Endothelial cell of umbilical vein (primary cell): Measurements from ENCODE around the gene FXR1. TPM values are rescaled to one million over a fixed set of nuclear protein-coding genes. Genes with fewer than 3 reads are reported as not detected.

Experiments used
- BruUV-seq: library from RNA; stranded (reverse); fragments of 400-500 nt; replicated peaks from 2 replicates; lab custom pipeline; 2021; lab: Mats Ljungman, UMichigan
- CTCF ChIA-PET: fragments of 300-600, 350-600 bp; sonication (Branson Sonifier 250); formaldehyde crosslinking; loops from one replicate; lab custom pipeline; 2021; ENCODE audit warnings: antibody characterized with exemption, inconsistent platforms; lab: Charles Lee
- POLR2A ChIA-PET: fragments of 300-600, 350-600 bp; sonication (Branson Sonifier 250); formaldehyde crosslinking; loops from one replicate; lab custom pipeline; 2021; ENCODE audit warnings: antibody characterized with exemption, inconsistent platforms; lab: Charles Lee
- DNase-seq: peaks from one replicate; pipeline ENCODE4 v3.0.0-alpha.2; 2011; ENCODE audit warnings: low read depth, low spot score
- FAIRE-seq: peaks from 2 replicates; lab custom pipeline; 2011; peaks lifted over from hg19 to GRCh38; lab: Jason Lieb, UNC
- H2AFZ ChIP-seq: 2 replicates; pipeline ENCODE4 v1.6.0; 2012; ENCODE audit warnings: low read depth, low read length, control low read depth, inconsistent platforms
- H3K27ac ChIP-seq: 2 replicates; pipeline ENCODE4 v1.5.1; 2011; ENCODE audit warnings: low read depth, mild to moderate bottlenecking, control low read depth, low read length, moderate library complexity; ENCODE audit not compliant: insufficient read depth
- H3K27me3 ChIP-seq, 2 experiments: 2 replicates each; pipeline versions ENCODE4 v1.6.0 to v1.6.1; 2011; ENCODE audit warnings: low read length in 2 of 2, mixed read lengths in 1 of 2; ENCODE audit not compliant: control insufficient read depth in 2 of 2, insufficient read depth in 2 of 2
- H3K36me3 ChIP-seq, 2 experiments: 2 replicates in 1 of 2; 3 replicates in 1 of 2; pipeline ENCODE4 v1.5.1; 2011; ENCODE audit warnings: low read length in 2 of 2, mild to moderate bottlenecking in 1 of 2, moderate library complexity in 1 of 2; ENCODE audit not compliant: control insufficient read depth in 2 of 2, insufficient read depth in 2 of 2; ENCODE audit errors: extremely low read depth in 1 of 2
- H3K4me1 ChIP-seq: 3 replicates; pipeline ENCODE4 v1.5.1; 2011; ENCODE audit warnings: mild to moderate bottlenecking, low read length; ENCODE audit not compliant: control insufficient read depth, insufficient read depth; ENCODE audit errors: extremely low read depth
- H3K4me2 ChIP-seq: 2 replicates; pipeline ENCODE4 v1.6.1; 2011; ENCODE audit warnings: low read length, control low read depth, mixed read lengths; ENCODE audit not compliant: insufficient read depth
- H3K4me3 ChIP-seq, 3 experiments: fragments of 200-600 bp in 1 of 3; sonication (generic), shearing (Covaris generic) in 1 of 3; replicated peaks in 1 of 3; 2 replicates each; pipeline ENCODE4 v1.5.1; 2011 to 2016; ENCODE audit warnings: control low read depth in 3 of 3, low read length in 3 of 3, mild to moderate bottlenecking in 2 of 3, inconsistent platforms in 1 of 3, low read depth in 1 of 3, moderate library complexity in 1 of 3; ENCODE audit not compliant: insufficient read depth in 1 of 3
- H3K79me2 ChIP-seq: 2 replicates; pipeline ENCODE4 v1.6.0; 2012; ENCODE audit warnings: low read length, inconsistent platforms; ENCODE audit not compliant: control insufficient read depth, insufficient read depth
- H3K9ac ChIP-seq: replicated peaks from 2 replicates; pipeline ENCODE3; 2011; ENCODE audit warnings: low read length, control low read depth; ENCODE audit not compliant: insufficient read depth; ENCODE audit errors: extremely low read depth
- H3K9me1 ChIP-seq: replicated peaks from 3 replicates; pipeline ENCODE4 v1.6.0; 2011; ENCODE audit warnings: mild to moderate bottlenecking, low read length; ENCODE audit not compliant: control insufficient read depth, insufficient read depth; ENCODE audit errors: extremely low read depth
- H3K9me3 ChIP-seq: replicated peaks from 2 replicates; pipeline ENCODE4 v1.5.1; 2012; ENCODE audit warnings: low read length, inconsistent platforms; ENCODE audit not compliant: control insufficient read depth, insufficient read depth
- H4K20me1 ChIP-seq: replicated peaks from 2 replicates; pipeline ENCODE3; 2011; ENCODE audit warnings: mild to moderate bottlenecking, low read length; ENCODE audit not compliant: control insufficient read depth, insufficient read depth; ENCODE audit errors: extremely low read depth
- CTCF ChIP-seq, 2 donors: IDR thresholded peaks; 1 replicate in 1 of 2; 2 replicates in 1 of 2; pipeline ENCODE4 v1.5.1; 2011; ENCODE audit warnings: low read length in 2 of 2, mild to moderate bottlenecking in 2 of 2, moderate library complexity in 2 of 2, control low read depth in 1 of 2, inconsistent platforms in 1 of 2, low read depth in 1 of 2; ENCODE audit not compliant: insufficient read depth in 1 of 2; ENCODE audit errors: extremely low read depth in 1 of 2
- EZH2 ChIP-seq: IDR thresholded peaks from 2 replicates; pipeline ENCODE4 v1.6.1; 2012; ENCODE audit warnings: borderline replicate concordance, low read depth, mild to moderate bottlenecking, moderate library complexity, low read length, inconsistent platforms; ENCODE audit not compliant: severe bottlenecking
- FOS ChIP-seq: IDR thresholded peaks from 2 replicates; pipeline ENCODE4 v1.6.1; 2011; ENCODE audit warnings: mild to moderate bottlenecking, low read length, moderate library complexity, borderline replicate concordance; ENCODE audit not compliant: insufficient read depth
- GATA2 ChIP-seq: IDR thresholded peaks from 2 replicates; pipeline ENCODE4 v1.7.0; 2011; ENCODE audit warnings: low read depth, mild to moderate bottlenecking, moderate library complexity, mixed read lengths, low read length; ENCODE audit not compliant: insufficient read length, insufficient read depth
- JUN ChIP-seq: IDR thresholded peaks from 2 replicates; pipeline ENCODE4 v1.6.1; 2011; ENCODE audit warnings: borderline replicate concordance, low read depth; ENCODE audit not compliant: insufficient read length, insufficient read depth
- MAX ChIP-seq: IDR thresholded peaks from 2 replicates; pipeline ENCODE4 v1.6.1; 2011; ENCODE audit not compliant: insufficient read depth, insufficient read length
- MYC ChIP-seq: IDR thresholded peaks from one replicate; pipeline ENCODE4 v1.6.1; 2011; ENCODE audit warnings: mild to moderate bottlenecking, low read depth, low read length
- POLR2A ChIP-seq: IDR thresholded peaks from 2 replicates; pipeline ENCODE4 v1.6.1; 2012; ENCODE audit warnings: low read depth, mild to moderate bottlenecking, control low read depth, low read length
- POLR2AphosphoS5 ChIP-seq: IDR thresholded peaks from 2 replicates; pipeline ENCODE4 v1.6.1; 2012; ENCODE audit warnings: low read depth, mild to moderate bottlenecking, control low read depth, low read length, moderate library complexity; ENCODE audit not compliant: insufficient read depth
- dilution Hi-C: fragments of 300-500 bp; cut with MboI; formaldehyde crosslinking; loops from one replicate; pipeline ENCODE4 v1.15.0; 2019; ENCODE audit warnings: low sequenced_read_pairs; ENCODE audit not compliant: extremely low pct_ligation_motif_present
- intact Hi-C: fragments of 100-400 bp; cut with micrococcal nuclease; formaldehyde crosslinking; loops from one replicate; pipeline ENCODE4 v1.10.0; 2022
- polyA plus RNA-seq, 4 experiments: library from polyadenylated mRNA; depleted of rRNA in 3 of 4; stranded (reverse) in 3 of 4; unstranded in 1 of 4; fragments of >200 nt; gene quantifications; 2 replicates each; pipeline versions ENCODE4 v1.2.1 to v1.2.3, GENCODE V29; 2011 to 2012; ENCODE audit warnings: missing spikeins in 1 of 4
- total RNA-seq: library from RNA; stranded (reverse); gene quantifications from 2 replicates; pipeline ENCODE4 v1.2.3, GENCODE V29; 2021

The FXR1 gene
- total and polyA plus RNA-seq, 2 donors (not counting 3 experiments of a cell fraction or from before 2014, with no cell fraction given): 87.3 to 186 TPM

- ChIA-PET POLR2A (no interaction called here), CTCF (no interaction called here)
- Histone ChIP-seq H3K9ac (no peak overlapping the region), H4K20me1 (peaks cover 28% of the 10 kb centered on the region), H3K27me3 (no peaks in the 10 kb centered on the region), H3K4me2 (no peak overlapping the region), H3K27ac (no peak overlapping the region), H2AFZ (no peak overlapping the region), H3K79me2 (peaks cover 99% of the 10 kb centered on the region), H3K4me1 (peaks cover 13% of the 10 kb centered on the region), H3K9me3 (no peaks in the 10 kb centered on the region), H3K4me3 (no peak overlapping the region), H3K36me3 (peaks cover 0 to 3% of the 10 kb centered on the region in 2 experiments), H3K9me1 (peaks cover 2% of the 10 kb centered on the region)
- FAIRE-seq: no peak
- intact Hi-C loops (no loop called here), dilution Hi-C loops (no loop called here)
- BruUV-seq: no TSS peak
- no peak for DNase-seq
- TF ChIP-seq POLR2AphosphoS5: no peak
These were observed 6.1 kb downstream of the FXR1 start for GRCh38 chr3:180918542-180918941.

- peaks cover 21% of the 10 kb centered on the region for H4K20me1 ChIP-seq
- POLR2A ChIA-PET: interaction anchor here (0.8 kb wide), 1 partner anchor 10 kb away, joined by 5 read pairs; the partner anchor contains the start of gene FXR1
- no peaks in the 10 kb centered on the region for H3K36me3 ChIP-seq
- intact Hi-C loops: no loop called here
- H3K9ac ChIP-seq: no peak overlapping the region
- no peak for TF ChIP-seq EZH2
- TF ChIP-seq MYC: no peak
- no peak for TF ChIP-seq JUN
- TF ChIP-seq POLR2AphosphoS5: no peak
- no peak for TF ChIP-seq CTCF (IDR thresholded peaks at IDR 0.05; ENCODE audit: extremely low read depth in 1 of 2, insufficient read depth in 1 of 2, low read depth in 1 of 2, low read length in 2 of 2)
- TF ChIP-seq GATA2: no peak
- TF ChIP-seq MAX: no peak
- no peak for TF ChIP-seq POLR2A
- no peak for TF ChIP-seq FOS
- H2AFZ ChIP-seq: no peak overlapping the region
- H3K79me2 ChIP-seq: peaks cover 99% of the 10 kb centered on the region
- no peaks in the 10 kb centered on the region for H3K27me3 ChIP-seq
- H3K27ac ChIP-seq: no peak overlapping the region
- peaks cover 2% of the 10 kb centered on the region for H3K9me1 ChIP-seq
- FAIRE-seq: no peak
- no peaks in the 10 kb centered on the region for H3K9me3 ChIP-seq
- CTCF ChIA-PET: no interaction called here
- no peak for DNase-seq
- H3K4me1 ChIP-seq: no peaks in the 10 kb centered on the region
- dilution Hi-C loops: no loop called here
- no TSS peak for BruUV-seq
- no peak overlapping the region for H3K4me2 ChIP-seq
- H3K4me3 ChIP-seq: no peak overlapping the region
These were observed 9.8 kb downstream of the FXR1 start for GRCh38 chr3:180922242-180922641.
